ENCODE data around the gene ZNF766.

DNA sequence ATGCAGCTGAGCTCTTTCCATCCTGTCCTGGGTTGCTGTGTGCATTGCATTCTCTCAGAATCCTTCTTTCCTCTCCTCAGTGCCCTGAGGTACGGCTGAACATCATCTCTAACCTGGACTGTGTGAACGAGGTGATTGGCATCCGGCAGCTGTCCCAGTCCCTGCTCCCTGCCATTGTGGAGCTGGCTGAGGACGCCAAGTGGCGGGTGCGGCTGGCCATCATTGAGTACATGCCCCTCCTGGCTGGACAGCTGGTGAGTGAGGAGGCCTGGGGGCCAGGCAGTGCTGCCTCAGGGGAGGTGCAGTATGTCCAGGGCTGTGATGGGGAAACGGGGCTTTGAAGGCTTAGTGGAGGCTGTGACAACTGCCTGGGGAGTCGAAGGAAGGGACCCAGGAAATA lies 49.8 kb upstream of the ZNF766 start:
- TF ChIP-seq, protein P1, sequence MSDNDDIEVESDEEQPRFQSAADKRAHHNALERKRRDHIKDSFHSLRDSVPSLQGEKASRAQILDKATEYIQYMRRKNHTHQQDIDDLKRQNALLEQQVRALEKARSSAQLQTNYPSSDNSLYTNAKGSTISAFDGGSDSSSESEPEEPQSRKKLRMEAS (IDR thresholded peaks at IDR 0.05), result no peak
- TF ChIP-seq YY1 (IDR thresholded peaks at IDR 0.05; ENCODE audit: low read depth) (no peak), EP300 (IDR thresholded peaks at IDR 0.05; ENCODE audit: borderline replicate concordance) (no peak), TAF1 (IDR thresholded peaks at IDR 0.05; ENCODE audit: low read depth) (no peak), FOXM1 (IDR thresholded peaks at IDR 0.05; ENCODE audit: borderline replicate concordance, low read depth) (no peak), TEAD4 (IDR thresholded peaks at IDR 0.05) (no peak), CREB1 (IDR thresholded peaks at IDR 0.05; ENCODE audit: low read depth) (no peak)
- TF ChIP-seq, protein P2, sequence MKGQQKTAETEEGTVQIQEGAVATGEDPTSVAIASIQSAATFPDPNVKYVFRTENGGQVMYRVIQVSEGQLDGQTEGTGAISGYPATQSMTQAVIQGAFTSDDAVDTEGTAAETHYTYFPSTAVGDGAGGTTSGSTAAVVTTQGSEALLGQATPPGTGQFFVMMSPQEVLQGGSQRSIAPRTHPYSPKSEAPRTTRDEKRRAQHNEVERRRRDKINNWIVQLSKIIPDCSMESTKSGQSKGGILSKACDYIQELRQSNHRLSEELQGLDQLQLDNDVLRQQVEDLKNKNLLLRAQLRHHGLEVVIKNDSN (IDR thresholded peaks at IDR 0.05), result no peak
- TF ChIP-seq, protein P3, sequence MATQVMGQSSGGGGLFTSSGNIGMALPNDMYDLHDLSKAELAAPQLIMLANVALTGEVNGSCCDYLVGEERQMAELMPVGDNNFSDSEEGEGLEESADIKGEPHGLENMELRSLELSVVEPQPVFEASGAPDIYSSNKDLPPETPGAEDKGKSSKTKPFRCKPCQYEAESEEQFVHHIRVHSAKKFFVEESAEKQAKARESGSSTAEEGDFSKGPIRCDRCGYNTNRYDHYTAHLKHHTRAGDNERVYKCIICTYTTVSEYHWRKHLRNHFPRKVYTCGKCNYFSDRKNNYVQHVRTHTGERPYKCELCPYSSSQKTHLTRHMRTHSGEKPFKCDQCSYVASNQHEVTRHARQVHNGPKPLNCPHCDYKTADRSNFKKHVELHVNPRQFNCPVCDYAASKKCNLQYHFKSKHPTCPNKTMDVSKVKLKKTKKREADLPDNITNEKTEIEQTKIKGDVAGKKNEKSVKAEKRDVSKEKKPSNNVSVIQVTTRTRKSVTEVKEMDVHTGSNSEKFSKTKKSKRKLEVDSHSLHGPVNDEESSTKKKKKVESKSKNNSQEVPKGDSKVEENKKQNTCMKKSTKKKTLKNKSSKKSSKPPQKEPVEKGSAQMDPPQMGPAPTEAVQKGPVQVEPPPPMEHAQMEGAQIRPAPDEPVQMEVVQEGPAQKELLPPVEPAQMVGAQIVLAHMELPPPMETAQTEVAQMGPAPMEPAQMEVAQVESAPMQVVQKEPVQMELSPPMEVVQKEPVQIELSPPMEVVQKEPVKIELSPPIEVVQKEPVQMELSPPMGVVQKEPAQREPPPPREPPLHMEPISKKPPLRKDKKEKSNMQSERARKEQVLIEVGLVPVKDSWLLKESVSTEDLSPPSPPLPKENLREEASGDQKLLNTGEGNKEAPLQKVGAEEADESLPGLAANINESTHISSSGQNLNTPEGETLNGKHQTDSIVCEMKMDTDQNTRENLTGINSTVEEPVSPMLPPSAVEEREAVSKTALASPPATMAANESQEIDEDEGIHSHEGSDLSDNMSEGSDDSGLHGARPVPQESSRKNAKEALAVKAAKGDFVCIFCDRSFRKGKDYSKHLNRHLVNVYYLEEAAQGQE (IDR thresholded peaks at IDR 0.05; ENCODE audit: low read depth), result no peak
